HL-60/S4 treated with phorbol 12-myristate 13-acetate at 8.2 ng/mL for 4 days and 3 days (cell line): ENCODE results near the gene KCNQ1.

Experiments used
- in situ Hi-C: fragments of 300-500 bp; cut with MboI; formaldehyde crosslinking; loops from 2 replicates; pipeline ENCODE4 v1.15.0; 2022; ENCODE audit warnings: low sequenced_read_pairs

KCNQ1 gene

GRCh38 chr11:2702771-2703362 lies 258.1 kb downstream of the KCNQ1 start:
- in situ Hi-C loops = no loop called here

GRCh38 chr11:2703363-2704141 lies 258.7 kb downstream of the KCNQ1 start:
- in situ Hi-C loops = no loop called here

- in situ Hi-C loops = no loop called here
Measured at GRCh38 chr11:2704356-2704755, 259.5 kb downstream of the KCNQ1 start.

- in situ Hi-C loops = no loop called here
Measured at GRCh38 chr11:2704896-2705606, 260.2 kb downstream of the KCNQ1 start.

- in situ Hi-C loops = no loop called here
Measured at GRCh38 chr11:2706321-2706720, 261.5 kb downstream of the KCNQ1 start.

GRCh38 chr11:2707736-2708135 lies 262.9 kb downstream of the KCNQ1 start:
- in situ Hi-C loops = no loop called here

- in situ Hi-C loops = no loop called here
Measured at GRCh38 chr11:2708151-2708581, 263.4 kb downstream of the KCNQ1 start.

- in situ Hi-C loops = no loop called here
Measured at GRCh38 chr11:2708757-2709281, 264.0 kb downstream of the KCNQ1 start.

- in situ Hi-C loops = no loop called here
Measured at GRCh38 chr11:2709429-2709828, 264.6 kb downstream of the KCNQ1 start.

- in situ Hi-C loops = no loop called here
Measured at GRCh38 chr11:2711161-2711560, 266.4 kb downstream of the KCNQ1 start.

GRCh38 chr11:2713094-2713493 lies 268.3 kb downstream of the KCNQ1 start:
- in situ Hi-C loops = no loop called here

- in situ Hi-C loops = no loop called here
Measured at GRCh38 chr11:2713661-2714462, 269.1 kb downstream of the KCNQ1 start.

- in situ Hi-C loops = no loop called here
Measured at GRCh38 chr11:2714463-2714800, 269.6 kb downstream of the KCNQ1 start.

GRCh38 chr11:2714871-2715270 lies 270.1 kb downstream of the KCNQ1 start:
- in situ Hi-C loops = no loop called here

- in situ Hi-C loops = no loop called here
Measured at GRCh38 chr11:2715716-2716350, 271.0 kb downstream of the KCNQ1 start.

- in situ Hi-C loops = no loop called here
Measured at GRCh38 chr11:2716376-2717095, 271.7 kb downstream of the KCNQ1 start.

- in situ Hi-C loops = no loop called here
Measured at GRCh38 chr11:2717561-2718325, 272.9 kb downstream of the KCNQ1 start.

GRCh38 chr11:2718817-2719438 lies 274.1 kb downstream of the KCNQ1 start:
- in situ Hi-C loops = no loop called here
